ENCODE measurements around the gene SLITRK2.

SLITRK2 gene

DNA sequence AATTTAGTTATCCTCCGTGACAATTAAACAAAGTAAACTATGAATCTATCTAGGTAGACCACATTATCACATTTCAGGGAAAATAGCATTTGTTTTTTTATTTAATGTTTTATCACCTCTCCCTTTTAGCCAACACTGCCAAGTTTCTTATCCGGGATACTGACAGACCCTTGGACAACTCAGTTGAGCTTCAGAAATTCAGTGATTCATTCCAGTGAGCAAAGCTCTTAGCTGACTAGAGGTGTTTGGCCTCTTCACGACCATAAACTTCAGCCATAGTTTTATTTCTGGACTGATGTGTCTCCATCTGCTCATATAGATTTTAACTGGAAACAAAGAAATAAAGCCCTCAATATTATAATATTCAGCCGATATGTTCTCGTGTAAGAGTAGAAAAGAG lies 15.2 kb downstream of the SLITRK2 start:
- no peak overlapping the region for H3K27ac ChIP-seq
- TF ChIP-seq ZFX (IDR thresholded peaks at IDR 0.05; ENCODE audit: borderline replicate concordance): no peak
- TF ChIP-seq, protein P1, sequence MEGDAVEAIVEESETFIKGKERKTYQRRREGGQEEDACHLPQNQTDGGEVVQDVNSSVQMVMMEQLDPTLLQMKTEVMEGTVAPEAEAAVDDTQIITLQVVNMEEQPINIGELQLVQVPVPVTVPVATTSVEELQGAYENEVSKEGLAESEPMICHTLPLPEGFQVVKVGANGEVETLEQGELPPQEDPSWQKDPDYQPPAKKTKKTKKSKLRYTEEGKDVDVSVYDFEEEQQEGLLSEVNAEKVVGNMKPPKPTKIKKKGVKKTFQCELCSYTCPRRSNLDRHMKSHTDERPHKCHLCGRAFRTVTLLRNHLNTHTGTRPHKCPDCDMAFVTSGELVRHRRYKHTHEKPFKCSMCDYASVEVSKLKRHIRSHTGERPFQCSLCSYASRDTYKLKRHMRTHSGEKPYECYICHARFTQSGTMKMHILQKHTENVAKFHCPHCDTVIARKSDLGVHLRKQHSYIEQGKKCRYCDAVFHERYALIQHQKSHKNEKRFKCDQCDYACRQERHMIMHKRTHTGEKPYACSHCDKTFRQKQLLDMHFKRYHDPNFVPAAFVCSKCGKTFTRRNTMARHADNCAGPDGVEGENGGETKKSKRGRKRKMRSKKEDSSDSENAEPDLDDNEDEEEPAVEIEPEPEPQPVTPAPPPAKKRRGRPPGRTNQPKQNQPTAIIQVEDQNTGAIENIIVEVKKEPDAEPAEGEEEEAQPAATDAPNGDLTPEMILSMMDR (IDR thresholded peaks at IDR 0.05): no peak

- H3K27ac ChIP-seq: no peak overlapping the region
- TF ChIP-seq ZFX (IDR thresholded peaks at IDR 0.05; ENCODE audit: borderline replicate concordance): no peak
- TF ChIP-seq, protein P1 (IDR thresholded peaks at IDR 0.05): no peak
Measured at GRCh38 chrX:145840531-145840930, 22.9 kb downstream of the SLITRK2 start.

GRCh38 chrX:145843146-145843904 lies 25.7 kb downstream of the SLITRK2 start:
- no peak for TF ChIP-seq ZFX (IDR thresholded peaks at IDR 0.05; ENCODE audit: borderline replicate concordance)
- TF ChIP-seq, protein P1 (IDR thresholded peaks at IDR 0.05): no peak
- H3K27ac ChIP-seq: no peak overlapping the region

- no peak overlapping the region for H3K27ac ChIP-seq
- no peak for TF ChIP-seq ZFX (IDR thresholded peaks at IDR 0.05; ENCODE audit: borderline replicate concordance)
- TF ChIP-seq, protein P1 (IDR thresholded peaks at IDR 0.05): no peak
Measured at GRCh38 chrX:145844886-145845285, 27.3 kb downstream of the SLITRK2 start.

DNA sequence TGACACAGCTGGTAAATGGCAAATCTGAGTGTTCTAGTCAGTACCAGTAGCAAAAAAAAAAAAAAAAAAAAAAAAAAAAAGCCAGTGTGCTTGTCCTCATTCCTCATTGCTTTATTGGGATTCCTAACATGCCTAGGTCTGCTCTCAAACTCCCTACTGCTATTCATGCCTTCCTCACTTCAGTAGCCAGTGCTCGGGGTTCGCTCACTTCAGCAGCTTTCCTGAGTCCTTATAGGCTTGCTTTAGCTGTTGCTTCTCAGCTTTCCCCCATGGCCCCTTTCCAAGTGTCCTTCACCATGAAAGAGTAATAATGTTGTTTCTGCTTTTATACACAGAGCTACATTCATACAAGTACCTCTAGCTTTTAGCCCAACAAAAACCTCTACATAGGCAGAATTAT lies 30.8 kb downstream of the SLITRK2 start:
- no peak for TF ChIP-seq ZFX (IDR thresholded peaks at IDR 0.05; ENCODE audit: borderline replicate concordance)
- TF ChIP-seq, protein P1 (IDR thresholded peaks at IDR 0.05): no peak
- no peak overlapping the region for H3K27ac ChIP-seq

- TF ChIP-seq, protein P1 (IDR thresholded peaks at IDR 0.05): no peak
- no peak for TF ChIP-seq ZFX (IDR thresholded peaks at IDR 0.05; ENCODE audit: borderline replicate concordance)
- H3K27ac ChIP-seq: no peak overlapping the region
Measured at GRCh38 chrX:145848857-145849256, 31.2 kb downstream of the SLITRK2 start.

- no peak overlapping the region for H3K27ac ChIP-seq
- TF ChIP-seq, protein P1 (IDR thresholded peaks at IDR 0.05): no peak
- TF ChIP-seq ZFX (IDR thresholded peaks at IDR 0.05; ENCODE audit: borderline replicate concordance): no peak
Measured at GRCh38 chrX:145853181-145853580, 35.6 kb downstream of the SLITRK2 start.

Measured in 22Rv1 (cell line).